IPS-20b (cell line): Measurements from ENCODE around the gene REPS1.

Experiments
- H3K27ac ChIP-seq: one replicate; pipeline ENCODE4 v1.5.1; 2013; ENCODE audit warnings: low read length
- H3K27me3 ChIP-seq: 2 replicates; pipeline ENCODE4 v1.6.1; 2013; ENCODE audit warnings: mild to moderate bottlenecking, low read length, inconsistent platforms; ENCODE audit not compliant: insufficient read depth
- H3K36me3 ChIP-seq: 2 replicates; pipeline ENCODE4 v1.6.1; 2013; ENCODE audit warnings: low read depth, mild to moderate bottlenecking, inconsistent platforms, low read length, moderate library complexity; ENCODE audit not compliant: insufficient read depth
- H3K4me1 ChIP-seq: 2 replicates; pipeline ENCODE4 v1.6.1; 2013; ENCODE audit warnings: mild to moderate bottlenecking, control low read depth, inconsistent platforms, low read length, moderate library complexity; ENCODE audit not compliant: insufficient read depth
- H3K4me3 ChIP-seq: 2 replicates; pipeline ENCODE4 v1.5.1; 2013; ENCODE audit warnings: mild to moderate bottlenecking, low read length, inconsistent platforms
- H3K9ac ChIP-seq: 2 replicates; pipeline ENCODE4 v1.6.1; 2013; ENCODE audit warnings: low read depth, mild to moderate bottlenecking, inconsistent platforms, low read length, moderate library complexity
- H3K9me3 ChIP-seq: 2 replicates; pipeline ENCODE4 v1.6.1; 2013; ENCODE audit warnings: mild to moderate bottlenecking, low read depth, low read length, inconsistent platforms; ENCODE audit not compliant: insufficient read depth

REPS1 gene

DNA sequence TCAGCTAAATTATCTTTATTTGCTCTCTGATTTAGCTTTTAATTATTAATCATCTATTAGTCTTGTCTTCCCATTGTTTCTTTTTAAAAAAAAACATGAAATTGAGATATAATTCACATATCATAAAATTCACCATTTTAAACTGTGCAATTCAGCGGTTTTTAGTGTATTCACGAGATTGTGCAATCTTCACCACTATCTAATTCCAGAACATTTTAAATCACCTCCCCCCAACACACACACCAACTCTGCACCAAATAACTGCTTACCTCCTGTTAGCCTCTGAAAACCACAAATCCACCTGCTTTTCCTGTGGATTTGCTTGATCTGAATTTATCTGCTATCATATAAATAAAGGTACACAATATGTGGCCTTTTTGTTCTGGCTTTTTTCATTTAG lies 31.7 kb upstream of the REPS1 start:
- Histone ChIP-seq H3K4me1 (peaks cover 16% of the 10 kb centered on the region), H3K9ac (no peak overlapping the region), H3K9me3 (no peaks in the 10 kb centered on the region), H3K27ac (no peak overlapping the region), H3K4me3 (no peak overlapping the region), H3K27me3 (no peaks in the 10 kb centered on the region), H3K36me3 (no peaks in the 10 kb centered on the region)

- no peak overlapping the region for H3K9ac ChIP-seq
- H3K9me3 ChIP-seq, result no peaks in the 10 kb centered on the region
- H3K4me3 ChIP-seq, result no peak overlapping the region
- H3K27ac ChIP-seq, result no peak overlapping the region
- peaks cover 7% of the 10 kb centered on the region for H3K4me1 ChIP-seq
- no peaks in the 10 kb centered on the region for H3K27me3 ChIP-seq
- no peaks in the 10 kb centered on the region for H3K36me3 ChIP-seq
Measured at GRCh38 chr6:139017227-139017626, 29.2 kb upstream of the REPS1 start.

- Histone ChIP-seq H3K27me3 (no peaks in the 10 kb centered on the region), H3K36me3 (no peaks in the 10 kb centered on the region), H3K4me3 (no peak overlapping the region), H3K9me3 (no peaks in the 10 kb centered on the region), H3K9ac (no peak overlapping the region), H3K27ac (no peak overlapping the region), H3K4me1 (peaks cover 7% of the 10 kb centered on the region)
Measured at GRCh38 chr6:139016337-139017213, 28.5 kb upstream of the REPS1 start.

DNA sequence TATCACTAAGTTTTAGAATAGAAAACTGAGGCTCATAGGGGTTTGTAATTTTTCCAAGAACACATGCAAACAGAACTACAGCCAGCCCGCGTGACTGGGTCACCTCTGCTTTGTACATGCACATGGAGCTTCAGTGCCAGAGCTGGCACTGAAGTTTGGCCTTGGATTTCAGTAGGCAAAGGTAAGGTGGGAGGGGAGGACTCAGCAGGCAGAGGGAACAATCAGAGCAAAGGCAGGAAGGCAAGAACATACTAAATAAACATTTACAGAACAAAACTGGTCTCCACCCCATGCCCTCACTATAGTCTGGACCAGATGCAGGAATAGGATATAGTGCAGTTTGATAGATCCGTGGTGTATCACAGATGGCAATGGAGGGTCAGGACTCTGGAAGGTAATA lies 26.9 kb upstream of the REPS1 start:
- H3K27ac ChIP-seq, result no peak overlapping the region
- no peaks in the 10 kb centered on the region for H3K27me3 ChIP-seq
- no peak overlapping the region for H3K9ac ChIP-seq

DNA sequence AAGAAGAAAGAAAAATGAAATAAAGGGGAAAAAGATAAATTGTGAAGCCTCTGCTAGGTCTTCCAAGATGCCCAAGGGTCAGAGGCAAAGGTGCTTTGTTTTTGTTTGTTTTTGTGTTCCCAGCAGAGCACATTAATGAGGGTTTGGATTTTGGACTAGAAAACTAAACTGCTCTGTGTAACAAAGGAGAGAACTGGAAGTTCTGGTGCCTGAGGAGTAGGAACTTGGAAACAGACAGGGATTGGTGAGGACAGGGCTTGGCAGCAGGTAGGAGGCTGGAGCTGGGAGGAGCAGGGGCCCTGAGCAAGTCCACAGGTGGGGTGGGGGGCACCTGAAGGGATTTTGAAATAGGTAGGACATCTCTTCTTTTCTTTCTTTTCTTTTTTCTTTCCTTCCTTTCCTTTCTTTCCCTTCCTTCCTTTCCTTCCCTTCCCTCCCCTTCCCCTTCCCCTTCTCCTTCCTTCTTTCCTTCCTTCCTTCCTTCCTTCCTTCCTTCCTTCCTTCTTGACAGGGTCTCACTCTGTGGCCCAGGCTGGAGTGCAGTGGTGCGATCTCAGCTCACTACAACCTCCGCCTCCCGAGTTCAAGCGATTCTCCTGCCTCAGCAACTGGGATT lies 25.2 kb upstream of the REPS1 start:
- Histone ChIP-seq H3K4me1 (peaks cover 7% of the 10 kb centered on the region), H3K27me3 (no peaks in the 10 kb centered on the region), H3K27ac (no peak overlapping the region), H3K36me3 (no peaks in the 10 kb centered on the region), H3K9me3 (no peaks in the 10 kb centered on the region), H3K9ac (no peak overlapping the region), H3K4me3 (no peak overlapping the region)

More for the DNA sequence above, 26.9 kb upstream of the REPS1 start:
- Histone ChIP-seq H3K36me3 (no peaks in the 10 kb centered on the region), H3K4me1 (peaks cover 7% of the 10 kb centered on the region), H3K4me3 (no peak overlapping the region), H3K9me3 (no peaks in the 10 kb centered on the region)

- Histone ChIP-seq H3K27me3 (no peaks in the 10 kb centered on the region), H3K9me3 (no peaks in the 10 kb centered on the region), H3K4me3 (no peak overlapping the region), H3K9ac (no peak overlapping the region), H3K4me1 (peaks cover 6% of the 10 kb centered on the region), H3K27ac (no peak overlapping the region), H3K36me3 (no peaks in the 10 kb centered on the region)
Measured at GRCh38 chr6:139011980-139012379, 23.9 kb upstream of the REPS1 start.

GRCh38 chr6:139010674-139011073 lies 22.6 kb upstream of the REPS1 start:
- H3K4me3 ChIP-seq, result no peak overlapping the region
- no peaks in the 10 kb centered on the region for H3K9me3 ChIP-seq
- H3K36me3 ChIP-seq, result no peaks in the 10 kb centered on the region
- no peak overlapping the region for H3K27ac ChIP-seq
- H3K4me1 ChIP-seq, result no peaks in the 10 kb centered on the region; the same call in 1 of the 2 replicates
- H3K27me3 ChIP-seq, result no peaks in the 10 kb centered on the region
- H3K9ac ChIP-seq, result no peak overlapping the region

DNA sequence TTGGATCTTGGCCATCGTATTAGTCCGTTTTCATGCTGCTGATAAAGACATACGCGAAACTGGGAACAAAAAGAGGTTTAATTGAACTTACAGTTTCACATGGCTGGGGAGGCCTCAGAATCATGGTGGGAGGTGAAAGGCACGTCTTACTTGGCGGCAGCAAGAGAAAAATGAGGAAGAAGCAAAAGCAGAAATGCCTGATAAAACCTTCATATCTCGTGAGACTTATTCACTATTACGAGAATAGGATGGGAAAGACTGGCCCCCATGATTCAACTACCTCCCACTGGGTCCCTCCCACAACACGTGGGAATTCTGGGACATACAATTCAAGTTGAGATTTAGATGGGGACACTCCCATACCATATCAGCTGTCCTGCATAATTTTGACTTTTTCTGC lies 20.1 kb upstream of the REPS1 start:
- H3K27ac ChIP-seq, result no peak overlapping the region
- no peak overlapping the region for H3K9ac ChIP-seq
- no peaks in the 10 kb centered on the region for H3K36me3 ChIP-seq
- no peaks in the 10 kb centered on the region for H3K27me3 ChIP-seq
- H3K4me3 ChIP-seq, result no peak overlapping the region
- no peaks in the 10 kb centered on the region for H3K9me3 ChIP-seq
- no peaks in the 10 kb centered on the region; the same call in 1 of the 2 replicates for H3K4me1 ChIP-seq

DNA sequence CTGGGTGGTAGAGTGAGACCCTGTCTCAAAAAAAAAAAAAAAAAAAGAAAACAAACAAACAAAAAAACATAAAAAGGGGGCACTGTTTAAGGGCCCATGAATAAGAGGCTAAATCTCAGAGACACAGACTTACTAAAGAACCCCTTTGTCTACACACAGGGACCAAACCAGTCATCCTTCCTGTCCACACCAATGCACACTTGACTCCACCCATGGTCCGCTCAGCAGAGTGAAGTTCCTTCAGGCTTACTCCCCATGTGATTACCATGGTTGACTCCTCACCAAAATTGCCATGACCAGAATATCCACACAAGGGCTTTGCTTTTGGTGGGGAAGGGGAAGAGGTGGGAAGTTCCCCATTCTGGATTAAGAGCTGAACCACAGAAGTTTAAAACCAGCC lies 19.4 kb upstream of the REPS1 start:
- no peak overlapping the region for H3K9ac ChIP-seq

GRCh38 chr6:139006477-139006876 lies 18.4 kb upstream of the REPS1 start:
- Histone ChIP-seq H3K4me1 (no peaks in the 10 kb centered on the region; the same call in 1 of the 2 replicates), H3K27ac (no peak overlapping the region), H3K9me3 (no peaks in the 10 kb centered on the region), H3K27me3 (no peaks in the 10 kb centered on the region), H3K36me3 (no peaks in the 10 kb centered on the region), H3K9ac (no peak overlapping the region), H3K4me3 (no peak overlapping the region)

More for the DNA sequence above, 19.4 kb upstream of the REPS1 start:
- Histone ChIP-seq H3K4me1 (no peaks in the 10 kb centered on the region; the same call in 1 of the 2 replicates), H3K27me3 (no peaks in the 10 kb centered on the region), H3K4me3 (no peak overlapping the region), H3K36me3 (no peaks in the 10 kb centered on the region), H3K27ac (no peak overlapping the region), H3K9me3 (no peaks in the 10 kb centered on the region)

- Histone ChIP-seq H3K9ac (no peak overlapping the region), H3K27ac (no peak overlapping the region), H3K36me3 (no peaks in the 10 kb centered on the region), H3K27me3 (no peaks in the 10 kb centered on the region), H3K9me3 (no peaks in the 10 kb centered on the region), H3K4me3 (no peak overlapping the region), H3K4me1 (no peaks in the 10 kb centered on the region)
Measured at GRCh38 chr6:139003751-139004150, 15.7 kb upstream of the REPS1 start.
